Measurements from ENCODE around the gene DHX8. TPM values are rescaled to one million over a fixed set of nuclear protein-coding genes. Genes with fewer than 3 reads are reported as not detected.

Gene DHX8
- total RNA-seq (ENCODE audit: unreplicated experiment): 71.9 TPM
- long read RNA-seq, full-length matches to known transcripts: 3 of 10 reads
- long read RNA-seq, partial matches to known transcripts: 3 of 10 reads
- long read RNA-seq, other reads (novel, unspliced or antisense): 4 of 10 reads

GRCh38 chr17:43483674-43484551, at the start of gene DHX8:
Gene DHX8 (plus strand): TSS chr17:43483975. CDS start chr17:43484038, 63 bp downstream.
- peaks cover 24% of the 10 kb centered on the region for H3K4me1 Mint-ChIP-seq (ENCODE audit: low read depth, unreplicated experiment)
- H3K4me3 Mint-ChIP-seq (ENCODE audit: unreplicated experiment): peak within 1 kb of the TSS; percentile 100
- peak; percentile 98 for TF ChIP-seq CTCF (IDR thresholded peaks at IDR 0.05; ENCODE audit: partially characterized antibody, unreplicated experiment)
- peak within 1 kb of the TSS; percentile 100 for H3K27ac Mint-ChIP-seq (ENCODE audit: unreplicated experiment)
- no peaks in the 10 kb centered on the region for H3K36me3 Mint-ChIP-seq (ENCODE audit: unreplicated experiment)
- peaks cover 7% of the 10 kb centered on the region for H3K27me3 Mint-ChIP-seq (ENCODE audit: unreplicated experiment)
- peak; percentile 97 for DNase-seq
- peaks cover 4% of the 10 kb centered on the region for H3K9me3 Mint-ChIP-seq (ENCODE audit: unreplicated experiment)

- DNase-seq: no peak
- Mint-ChIP-seq H3K4me1 (ENCODE audit: low read depth, unreplicated experiment) (peaks cover 20% of the 10 kb centered on the region), H3K9me3 (ENCODE audit: unreplicated experiment) (peaks cover 2% of the 10 kb centered on the region), H3K27me3 (ENCODE audit: unreplicated experiment) (peaks cover 3% of the 10 kb centered on the region), H3K27ac (ENCODE audit: unreplicated experiment) (no peak overlapping the region), H3K4me3 (ENCODE audit: unreplicated experiment) (no peak overlapping the region), H3K36me3 (ENCODE audit: unreplicated experiment) (no peaks in the 10 kb centered on the region)
- TF ChIP-seq CTCF (IDR thresholded peaks at IDR 0.05; ENCODE audit: partially characterized antibody, unreplicated experiment): no peak
Measured at GRCh38 chr17:43434902-43435319, 48.9 kb upstream of the DHX8 start.

DNA sequence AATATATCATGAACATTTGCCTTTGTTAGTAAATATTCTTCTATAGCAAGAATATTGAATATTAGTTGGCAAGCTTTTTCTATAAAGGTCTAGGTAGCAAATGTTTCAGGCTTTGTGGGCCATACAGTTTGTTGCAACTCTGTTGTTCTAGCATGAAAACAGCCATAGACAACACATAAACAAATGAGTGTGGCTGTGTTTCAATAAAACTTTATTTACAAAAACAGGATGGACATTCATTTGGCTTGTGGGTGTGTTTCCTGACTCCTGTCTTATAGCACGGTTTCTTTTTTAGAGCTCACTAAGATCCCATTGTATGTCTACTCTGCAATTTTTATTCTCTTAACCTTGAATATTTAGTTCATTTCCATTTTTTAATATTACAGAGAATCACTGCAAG, 46.0 kb upstream of the DHX8 start:
- no peak for DNase-seq
- Mint-ChIP-seq H3K27me3 (ENCODE audit: unreplicated experiment) (no peaks in the 10 kb centered on the region), H3K36me3 (ENCODE audit: unreplicated experiment) (no peaks in the 10 kb centered on the region), H3K9me3 (ENCODE audit: unreplicated experiment) (peaks cover 2% of the 10 kb centered on the region), H3K4me1 (ENCODE audit: low read depth, unreplicated experiment) (peaks cover 8% of the 10 kb centered on the region), H3K27ac (ENCODE audit: unreplicated experiment) (peak overlapping the region; percentile 97), H3K4me3 (ENCODE audit: unreplicated experiment) (no peak overlapping the region)
- no peak for TF ChIP-seq CTCF (IDR thresholded peaks at IDR 0.05; ENCODE audit: partially characterized antibody, unreplicated experiment)

- Mint-ChIP-seq H3K9me3 (ENCODE audit: unreplicated experiment) (peaks cover 2% of the 10 kb centered on the region), H3K27ac (ENCODE audit: unreplicated experiment) (peak overlapping the region; percentile 97), H3K4me1 (ENCODE audit: low read depth, unreplicated experiment) (peaks cover 6% of the 10 kb centered on the region), H3K4me3 (ENCODE audit: unreplicated experiment) (peak overlapping the region; percentile 76), H3K36me3 (ENCODE audit: unreplicated experiment) (no peaks in the 10 kb centered on the region), H3K27me3 (ENCODE audit: unreplicated experiment) (no peaks in the 10 kb centered on the region)
- TF ChIP-seq CTCF (IDR thresholded peaks at IDR 0.05; ENCODE audit: partially characterized antibody, unreplicated experiment): no peak
- DNase-seq: no peak
Measured at GRCh38 chr17:43438626-43439025, 45.1 kb upstream of the DHX8 start.

- H3K4me3 Mint-ChIP-seq (ENCODE audit: unreplicated experiment): peak overlapping the region; percentile 76
Measured at GRCh38 chr17:43439041-43439440, 44.7 kb upstream of the DHX8 start.

More at GRCh38 chr17:43439041-43439440, 44.7 kb upstream of the DHX8 start:
- Mint-ChIP-seq H3K27ac (ENCODE audit: unreplicated experiment) (peak overlapping the region; percentile 97), H3K4me1 (ENCODE audit: low read depth, unreplicated experiment) (peaks cover 6% of the 10 kb centered on the region), H3K9me3 (ENCODE audit: unreplicated experiment) (peaks cover 2% of the 10 kb centered on the region), H3K36me3 (ENCODE audit: unreplicated experiment) (no peaks in the 10 kb centered on the region), H3K27me3 (ENCODE audit: unreplicated experiment) (no peaks in the 10 kb centered on the region)
- DNase-seq: peak; percentile 55
- no peak for TF ChIP-seq CTCF (IDR thresholded peaks at IDR 0.05; ENCODE audit: partially characterized antibody, unreplicated experiment)
